ENCODE results near the gene RFC5. TPM values are rescaled to one million over a fixed set of nuclear protein-coding genes. Genes with fewer than 3 reads are reported as not detected.

The RFC5 gene
- polyA plus RNA-seq, 3 donors, result 6.6 to 8.0 (median 7.5) TPM

DNA sequence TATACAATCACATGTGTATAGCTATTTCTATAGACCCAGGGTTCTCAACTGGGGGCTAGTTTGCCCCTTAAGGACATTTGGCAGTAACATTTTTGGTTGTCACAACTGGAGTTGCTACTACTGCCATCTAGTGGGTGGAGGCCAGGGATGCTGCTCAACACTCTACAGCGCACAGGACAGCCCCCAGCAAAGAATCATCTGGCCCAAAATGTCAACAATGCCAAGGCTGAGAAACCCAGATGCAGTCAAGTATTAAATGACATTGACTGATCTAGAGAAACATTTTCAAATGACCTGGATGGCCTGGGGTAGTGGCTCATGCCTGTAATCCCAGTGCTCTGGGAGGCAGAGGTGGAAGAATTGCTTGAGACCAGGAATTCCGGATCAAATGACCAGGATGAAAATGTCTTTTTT is 38.6 kb downstream of the RFC5 start:
- Histone ChIP-seq H2AFZ (ENCODE audit: insufficient read depth, low read depth, low read length, poor library complexity, severe bottlenecking) (no peak overlapping the region), H3K9me3 (replicated peaks in 1 of 2; ENCODE audit: control insufficient read depth in 1 of 2, insufficient read depth in 1 of 2, low read length in 2 of 2) (no peaks in the 10 kb centered on the region), H4K20me1 (ENCODE audit: insufficient read depth, low read length) (peaks cover 23% of the 10 kb centered on the region), H3K27me3 (ENCODE audit: control insufficient read depth in 2 of 2, insufficient read depth in 2 of 2, low read length in 2 of 2) (no peaks in the 10 kb centered on the region), H3K9ac (ENCODE audit: insufficient read depth, low read length, poor library complexity, severe bottlenecking) (no peak overlapping the region), H3K4me1 (ENCODE audit: control insufficient read depth in 1 of 2, insufficient read depth in 2 of 2, low read length in 2 of 2) (peaks cover 7 to 8% of the 10 kb centered on the region in 2 donors), H3K4me3 (replicated peaks in 1 of 3; ENCODE audit: low read depth in 2 of 3, low read length in 3 of 3) (no peak overlapping the region), H3K4me2 (replicated peaks; ENCODE audit: extremely low read depth, low read length, poor library complexity, severe bottlenecking) (no peak overlapping the region), H3K79me2 (ENCODE audit: insufficient read depth, low read length) (peaks cover 42% of the 10 kb centered on the region), H3K27ac (ENCODE audit: low read depth in 1 of 2, low read length in 2 of 2) (no peak overlapping the region), H3K36me3 (replicated peaks in 1 of 2; ENCODE audit: control insufficient read depth in 1 of 2, insufficient read depth in 2 of 2, low read length in 2 of 2) (peaks cover 11 to 28% of the 10 kb centered on the region in 2 donors)
- WGBS (ENCODE audit: insufficient coverage), result 100% methylated on average over 1 of the region's 2 CpGs
- intact Hi-C loops (cut with micrococcal nuclease), result loop anchor here in 1 of 2 donors (10.0 kb wide), 1 partner anchor 320 kb away; the partner anchor contains the start of genes SUDS3 and TAOK3
- Mint-ChIP-seq H3K27ac (peak overlapping the region in 2 of 7 donors; percentile 22 to 41), H3K27me3 (ENCODE audit: low read depth in 3 of 3) (peaks cover 0 to 2% (median 0%) of the 10 kb centered on the region in 3 donors), H3K9me3 (peaks cover 0 to 2% (median 0%) of the 10 kb centered on the region in 7 donors), H3K36me3 (peaks cover 17 to 33% of the 10 kb centered on the region in 2 donors), H3K4me3 (no peak overlapping the region), H3K4me1 (peaks cover 15% of the 10 kb centered on the region)
- DNase-seq, result peak; percentile 37 to 45 (median 41)
- TF ChIP-seq, protein P1, sequence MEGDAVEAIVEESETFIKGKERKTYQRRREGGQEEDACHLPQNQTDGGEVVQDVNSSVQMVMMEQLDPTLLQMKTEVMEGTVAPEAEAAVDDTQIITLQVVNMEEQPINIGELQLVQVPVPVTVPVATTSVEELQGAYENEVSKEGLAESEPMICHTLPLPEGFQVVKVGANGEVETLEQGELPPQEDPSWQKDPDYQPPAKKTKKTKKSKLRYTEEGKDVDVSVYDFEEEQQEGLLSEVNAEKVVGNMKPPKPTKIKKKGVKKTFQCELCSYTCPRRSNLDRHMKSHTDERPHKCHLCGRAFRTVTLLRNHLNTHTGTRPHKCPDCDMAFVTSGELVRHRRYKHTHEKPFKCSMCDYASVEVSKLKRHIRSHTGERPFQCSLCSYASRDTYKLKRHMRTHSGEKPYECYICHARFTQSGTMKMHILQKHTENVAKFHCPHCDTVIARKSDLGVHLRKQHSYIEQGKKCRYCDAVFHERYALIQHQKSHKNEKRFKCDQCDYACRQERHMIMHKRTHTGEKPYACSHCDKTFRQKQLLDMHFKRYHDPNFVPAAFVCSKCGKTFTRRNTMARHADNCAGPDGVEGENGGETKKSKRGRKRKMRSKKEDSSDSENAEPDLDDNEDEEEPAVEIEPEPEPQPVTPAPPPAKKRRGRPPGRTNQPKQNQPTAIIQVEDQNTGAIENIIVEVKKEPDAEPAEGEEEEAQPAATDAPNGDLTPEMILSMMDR (IDR thresholded peaks at IDR 0.05), result peak; percentile 70

DNA sequence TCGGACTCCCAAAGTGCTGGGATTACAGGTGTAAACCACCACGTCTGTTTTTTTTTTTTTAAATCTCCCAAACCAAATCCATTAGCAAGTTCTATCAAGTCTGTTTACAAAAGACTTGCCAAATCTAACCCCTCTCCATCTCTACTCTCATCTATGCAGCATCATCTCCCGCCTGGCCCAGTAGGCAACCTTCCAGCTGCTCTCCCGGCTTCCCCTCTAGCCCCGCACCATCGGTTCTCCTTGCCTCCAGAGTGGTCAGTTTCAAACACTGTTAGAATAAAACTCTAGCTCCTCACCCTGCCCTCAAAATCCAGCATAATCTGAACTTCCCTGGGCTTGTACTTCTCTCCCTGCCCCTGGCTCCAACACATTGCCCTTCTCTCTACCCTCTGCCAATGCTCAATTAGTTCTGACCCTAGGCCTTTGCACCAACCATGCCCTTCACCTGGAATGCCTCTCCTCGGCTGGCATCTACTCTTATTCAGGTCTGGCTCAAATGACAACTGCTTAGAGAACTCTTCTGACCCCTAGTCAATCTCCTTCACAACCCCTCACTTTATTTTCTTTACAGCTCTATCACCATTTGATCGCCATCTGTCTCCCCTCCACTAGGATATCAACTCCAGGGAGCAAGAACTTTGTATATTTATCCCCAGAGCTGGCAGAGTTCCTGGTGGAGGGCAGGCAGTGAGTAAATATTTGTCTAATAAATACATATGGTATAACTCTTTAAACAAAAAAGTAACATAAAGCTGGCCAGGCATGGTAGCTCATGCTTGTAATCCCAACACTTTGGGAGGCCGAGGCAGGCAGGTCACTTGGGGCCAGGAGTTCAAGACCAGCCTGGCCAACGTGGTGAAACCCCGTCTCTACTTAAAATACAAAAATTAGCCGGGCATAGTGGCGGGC is 39.6 kb downstream of the RFC5 start:
- Mint-ChIP-seq H3K36me3 (peaks cover 13 to 23% of the 10 kb centered on the region in 2 donors), H3K4me3 (no peak overlapping the region), H3K27ac (peak overlapping the region in 1 of 7 donors; percentile 43), H3K27me3 (ENCODE audit: low read depth in 3 of 3) (peaks cover 0 to 2% (median 0%) of the 10 kb centered on the region in 3 donors), H3K9me3 (peaks cover 0 to 2% (median 0%) of the 10 kb centered on the region in 7 donors), H3K4me1 (peaks cover 17% of the 10 kb centered on the region)
- intact Hi-C loops (cut with micrococcal nuclease), result loop anchor here in 1 of 2 donors (10.0 kb wide), 1 partner anchor 319 kb away; the partner anchor contains the start of genes SUDS3 and TAOK3
- no peaks in the 10 kb centered on the region for H3K9me3 ChIP-seq (replicated peaks in 1 of 2; ENCODE audit: control insufficient read depth in 1 of 2, insufficient read depth in 1 of 2, low read length in 2 of 2)
- H2AFZ ChIP-seq (ENCODE audit: insufficient read depth, low read depth, low read length, poor library complexity, severe bottlenecking), result no peak overlapping the region
- H3K79me2 ChIP-seq (ENCODE audit: insufficient read depth, low read length), result peaks cover 46% of the 10 kb centered on the region
- H4K20me1 ChIP-seq (ENCODE audit: insufficient read depth, low read length), result peaks cover 23% of the 10 kb centered on the region
- no peak overlapping the region for H3K9ac ChIP-seq (ENCODE audit: insufficient read depth, low read length, poor library complexity, severe bottlenecking)
- WGBS (ENCODE audit: insufficient coverage), result 94% methylated on average over 10 of the region's 13 CpGs
- no peak overlapping the region for H3K4me3 ChIP-seq (replicated peaks in 1 of 3; ENCODE audit: low read depth in 2 of 3, low read length in 3 of 3)
- DNase-seq, result no peak
- peaks cover 8 to 18% of the 10 kb centered on the region in 2 donors for H3K36me3 ChIP-seq (replicated peaks in 1 of 2; ENCODE audit: control insufficient read depth in 1 of 2, insufficient read depth in 2 of 2, low read length in 2 of 2)
- TF ChIP-seq, protein P1 (IDR thresholded peaks at IDR 0.05), result no peak
- no peak overlapping the region for H3K27ac ChIP-seq (ENCODE audit: low read depth in 1 of 2, low read length in 2 of 2)
- H3K27me3 ChIP-seq (ENCODE audit: control insufficient read depth in 2 of 2, insufficient read depth in 2 of 2, low read length in 2 of 2), result no peaks in the 10 kb centered on the region
- H3K4me2 ChIP-seq (replicated peaks; ENCODE audit: extremely low read depth, low read length, poor library complexity, severe bottlenecking), result no peak overlapping the region
- H3K4me1 ChIP-seq (ENCODE audit: control insufficient read depth in 1 of 2, insufficient read depth in 2 of 2, low read length in 2 of 2), result peaks cover 10 to 13% of the 10 kb centered on the region in 2 donors

Data from CD14-positive monocyte (primary cell).